HG03520 (cell line): ENCODE results near the gene SPCS3.
"Not testable (repeated sequence)": the region's sequence is repeated elsewhere in the genome, so short reads cannot be mapped to it uniquely, and the experiment has no call there.

Experiments
- ATAC-seq: cut with Tn5 transposase; IDR thresholded peaks from one replicate; pipeline ENCODE4 v1.9.1; 2021; ENCODE audit warnings: mild to moderate bottlenecking, moderate library complexity; ENCODE audit not compliant: unreplicated experiment

SPCS3 gene

DNA sequence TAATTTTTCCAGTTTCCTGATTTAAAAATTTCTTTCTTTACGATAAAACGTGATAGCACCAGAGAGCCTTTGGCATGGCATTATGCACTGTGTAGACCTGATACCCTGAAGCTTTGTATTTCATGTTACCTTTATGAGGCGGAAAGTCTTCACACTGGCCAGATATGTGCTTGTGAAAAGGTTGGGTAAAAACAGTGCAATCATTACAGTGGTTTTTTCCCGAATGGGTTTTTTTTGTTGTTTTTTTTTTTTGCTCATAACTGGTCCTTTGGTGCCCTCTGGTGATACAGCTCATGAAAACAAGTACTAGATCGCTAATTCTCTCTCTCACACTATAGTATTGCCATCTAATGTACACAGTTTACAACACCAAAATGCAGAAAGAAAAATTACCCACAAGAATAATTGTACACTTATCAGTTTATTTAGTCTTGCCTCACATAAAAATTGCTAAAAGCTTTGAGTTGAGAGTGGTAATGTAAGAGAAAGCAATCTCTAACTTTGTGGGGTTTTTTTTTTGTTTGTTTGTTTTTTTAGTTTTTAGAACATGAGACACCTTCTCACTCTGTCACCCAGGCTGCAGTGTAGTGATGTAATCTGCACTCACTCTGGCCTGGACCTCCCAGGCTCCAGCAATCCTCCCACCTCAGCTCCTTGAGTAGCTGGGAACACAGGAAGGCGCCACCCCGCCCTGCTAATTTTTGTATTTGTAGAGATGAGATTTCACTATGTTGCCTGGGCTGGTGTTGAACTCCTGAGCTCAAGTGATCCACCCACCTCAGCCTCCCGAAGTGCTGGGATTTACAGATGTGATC is 21.3 kb downstream of the SPCS3 start:
- no peak for ATAC-seq

DNA sequence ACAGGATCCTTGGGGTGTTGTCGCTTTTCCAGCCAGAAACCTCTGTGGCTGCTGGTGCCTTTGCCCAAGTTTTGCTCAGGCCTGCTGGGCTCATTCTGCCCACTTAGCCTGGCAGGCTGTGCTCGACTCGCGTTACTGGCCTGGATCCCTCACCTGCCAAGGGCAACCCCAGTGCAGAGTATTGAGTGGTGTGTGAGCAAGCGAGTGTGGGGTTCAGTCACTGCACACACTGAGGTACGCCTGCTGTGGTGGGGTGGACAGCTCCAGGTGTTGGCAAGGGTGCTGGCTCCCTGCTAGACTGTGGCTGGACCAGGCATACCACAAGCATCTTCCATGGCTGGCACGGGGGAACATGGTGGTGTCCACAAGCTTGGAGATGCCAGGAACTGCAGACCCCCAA is 22.6 kb downstream of the SPCS3 start:
- ATAC-seq: no peak

DNA sequence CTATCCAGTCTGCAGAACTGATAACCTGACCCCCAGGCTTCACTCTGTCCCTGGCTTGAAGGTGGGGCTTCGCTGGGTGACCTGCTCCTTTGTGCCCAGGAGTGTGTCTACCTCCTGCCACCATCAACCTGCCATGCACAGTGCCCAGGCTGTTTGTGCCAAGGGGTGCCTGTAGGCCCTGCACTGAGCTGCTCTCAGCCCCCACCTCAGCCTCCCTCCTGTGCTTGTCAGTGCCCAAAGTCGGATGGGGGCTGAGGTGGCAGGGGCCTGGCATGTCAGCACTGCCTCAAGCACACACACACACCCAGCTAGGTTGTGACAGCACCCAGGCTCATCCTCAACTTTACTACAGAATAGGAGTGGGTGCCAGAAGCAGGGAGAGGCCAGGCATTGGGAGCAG is 23.5 kb downstream of the SPCS3 start:
- no peak for ATAC-seq

DNA sequence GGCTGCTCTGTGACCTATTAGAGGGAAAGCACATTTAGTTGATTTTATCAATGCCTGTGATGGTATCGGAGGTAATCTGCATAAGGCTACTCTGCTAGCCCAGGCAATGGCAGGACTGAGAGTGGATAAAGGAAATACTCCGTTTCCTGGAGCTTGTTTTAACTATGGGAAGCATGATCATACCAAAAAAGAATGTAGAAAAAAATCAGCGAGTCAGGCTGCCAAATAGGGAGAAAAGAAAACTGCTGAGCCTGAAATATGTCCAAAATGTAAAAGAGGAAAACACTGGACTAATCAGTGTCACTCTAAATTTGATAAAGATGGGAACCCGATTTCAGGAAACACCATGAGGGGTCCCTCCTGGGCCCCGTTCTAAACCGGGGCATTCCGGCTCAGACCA is 25.6 kb downstream of the SPCS3 start:
- ATAC-seq: not testable (repeated sequence)

DNA sequence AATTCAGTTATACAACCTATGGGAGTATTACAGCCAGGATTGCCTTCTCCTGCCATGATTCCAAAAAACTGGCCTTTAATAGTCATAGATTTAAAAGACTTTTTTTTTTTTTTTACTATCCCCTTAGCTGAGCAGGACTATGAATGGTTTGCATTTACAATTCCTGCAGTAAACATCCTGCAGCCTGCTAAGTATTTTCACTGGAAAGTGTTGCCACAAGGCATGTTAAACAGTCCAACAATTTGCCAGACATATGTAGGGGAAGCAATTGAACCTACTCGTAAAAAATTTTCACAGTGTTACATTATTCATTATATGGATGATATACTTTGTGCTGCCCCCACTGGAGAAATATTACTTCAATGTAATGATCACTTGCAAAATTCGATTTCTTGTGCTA is 27.1 kb downstream of the SPCS3 start:
- not testable (repeated sequence) for ATAC-seq

DNA sequence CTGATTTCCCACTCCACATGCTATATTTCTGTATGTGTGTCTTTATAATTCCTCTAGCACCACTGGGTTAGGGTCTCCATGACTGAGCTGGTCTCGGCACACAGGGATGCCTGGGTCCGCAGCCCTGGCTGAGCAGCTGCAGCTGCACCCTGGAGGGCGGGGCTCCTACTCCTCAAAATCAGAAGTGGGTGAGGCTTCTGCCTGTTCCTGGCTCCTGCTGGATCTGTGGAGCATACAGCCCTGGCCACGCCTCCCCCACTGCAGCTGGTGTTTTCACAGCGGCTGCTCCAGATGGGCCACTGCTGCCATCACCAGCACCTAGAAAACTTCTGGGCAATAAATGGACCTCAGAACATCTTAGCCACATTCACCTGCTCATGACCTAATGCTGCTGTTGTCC is 30.9 kb downstream of the SPCS3 start:
- ATAC-seq: no peak

DNA sequence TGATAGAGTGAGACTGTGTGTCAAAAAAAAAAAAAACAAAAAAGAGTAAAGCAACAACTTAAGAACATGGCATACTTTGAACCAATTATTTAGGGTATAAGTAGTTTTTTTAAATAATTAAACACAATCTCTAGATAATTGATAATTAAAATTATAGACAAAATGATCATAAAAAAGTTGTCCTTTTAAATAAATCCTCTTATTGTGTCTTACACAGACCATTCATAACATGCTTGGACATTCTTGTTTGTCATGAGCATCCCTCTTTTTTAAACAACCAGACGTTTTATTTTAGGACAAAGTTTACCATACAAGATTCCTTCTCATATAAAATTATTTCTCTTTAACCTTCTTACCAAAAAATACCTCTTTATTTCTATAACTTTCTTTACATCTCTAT is 35.1 kb downstream of the SPCS3 start:
- ATAC-seq: no peak

DNA sequence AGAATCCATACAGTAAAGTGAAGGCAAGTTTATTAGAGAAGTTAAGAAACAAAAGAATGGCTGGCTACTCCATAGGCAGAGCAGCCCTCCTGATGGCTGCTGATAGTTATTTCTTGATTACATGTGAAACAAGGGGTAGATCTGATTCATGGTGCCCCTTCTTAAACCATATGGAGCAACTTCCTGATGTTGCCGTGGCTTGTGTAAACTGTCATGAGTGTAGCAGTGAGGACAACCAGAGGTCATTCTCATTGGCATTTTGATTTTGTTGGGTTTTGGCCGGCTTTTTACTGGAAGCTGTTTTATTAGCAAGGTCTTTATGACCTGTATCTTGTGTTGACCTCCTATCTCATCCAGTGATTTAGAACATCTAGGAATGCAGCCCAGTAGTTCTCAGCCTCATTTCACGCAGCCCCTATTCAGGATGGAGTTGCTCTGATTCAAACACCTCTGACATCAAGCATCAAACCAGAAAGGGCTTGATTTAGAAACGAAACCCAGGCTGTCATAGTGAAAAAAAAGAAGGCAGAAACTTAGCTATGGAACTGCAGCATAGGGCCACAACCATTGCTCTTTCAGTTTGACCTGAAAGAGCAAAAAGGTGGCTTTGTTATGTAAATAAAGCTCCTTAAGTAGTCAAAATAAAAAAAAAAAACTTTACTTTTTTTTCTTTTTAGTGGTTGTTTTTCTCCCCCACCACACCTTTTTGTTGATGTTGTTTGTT is 37.8 kb downstream of the SPCS3 start:
- ATAC-seq: peak; percentile 100

DNA sequence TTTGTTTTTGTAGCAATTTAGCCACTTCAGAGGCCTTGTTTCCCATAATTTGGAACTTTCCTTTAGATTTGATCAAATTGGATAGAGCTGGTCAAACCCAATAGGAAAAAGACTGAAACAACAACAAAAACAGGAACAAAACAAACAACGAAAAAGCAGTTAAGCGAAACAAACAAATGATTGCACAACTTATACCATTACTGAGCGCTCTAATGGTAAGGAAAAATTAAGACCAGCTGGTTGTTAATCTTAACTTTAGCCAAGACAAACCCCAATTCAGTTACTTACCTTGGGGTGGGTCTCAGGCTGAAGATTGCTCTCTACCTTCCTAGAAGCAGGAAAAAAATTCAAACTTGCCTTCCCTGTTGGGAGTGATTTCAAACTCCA is 38.3 kb downstream of the SPCS3 start:
- no peak for ATAC-seq

DNA sequence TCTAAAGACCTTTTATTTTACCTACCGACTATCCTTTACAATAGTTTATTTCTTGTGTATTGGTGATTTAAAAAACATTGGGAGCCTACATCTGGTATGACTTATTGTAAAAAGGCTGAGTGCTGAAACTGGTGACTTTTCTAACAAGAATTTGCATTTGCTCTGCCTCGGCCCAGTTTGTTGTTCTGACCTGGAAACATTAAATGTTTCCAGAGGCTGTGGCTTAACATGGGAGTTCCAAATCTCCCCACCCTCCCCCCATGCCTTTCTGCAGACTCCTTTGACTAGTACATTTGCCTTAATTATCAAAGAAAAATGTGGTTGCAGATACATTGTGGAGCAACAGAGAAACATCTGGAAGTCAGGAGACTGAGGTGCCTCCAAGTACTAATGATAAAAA is 39.8 kb downstream of the SPCS3 start:
- no peak for ATAC-seq

DNA sequence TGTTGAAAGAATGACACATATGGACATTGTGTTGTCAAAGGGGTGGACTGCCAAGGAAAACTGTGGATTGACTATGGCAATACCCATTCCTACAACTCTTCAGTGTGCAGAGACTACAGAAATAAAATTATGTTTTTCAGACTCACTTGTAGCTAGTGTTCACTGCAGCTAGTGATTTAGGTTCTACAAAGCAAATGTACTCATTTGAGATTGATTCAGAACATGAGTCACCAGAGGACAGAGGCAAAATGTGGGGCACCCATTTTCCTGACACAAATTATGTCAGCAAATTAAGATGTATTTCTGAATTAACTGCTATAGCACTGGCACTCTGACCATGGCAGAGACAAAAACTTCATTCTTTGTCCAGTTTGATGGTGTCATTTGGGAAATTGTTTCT is 40.7 kb downstream of the SPCS3 start:
- ATAC-seq: no peak

DNA sequence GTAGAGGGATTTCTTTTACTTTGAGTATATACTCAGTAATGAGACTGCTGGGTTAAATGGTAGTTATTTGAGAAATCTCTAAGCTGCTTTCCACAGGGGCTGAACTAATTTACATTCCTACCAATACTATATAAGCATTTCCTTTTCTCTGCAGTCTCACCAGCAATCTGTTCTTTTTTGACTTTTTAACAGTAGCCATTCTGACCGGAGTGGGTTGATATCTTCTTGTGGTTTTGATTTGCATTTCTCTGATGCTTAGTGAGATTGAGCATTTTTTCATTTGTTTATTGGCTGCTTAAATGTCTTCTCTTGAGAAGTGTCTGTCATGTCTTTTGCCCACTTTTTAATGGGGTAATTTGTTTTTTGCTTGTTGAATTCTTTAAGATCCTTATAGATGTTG is 43.3 kb downstream of the SPCS3 start:
- peak; percentile 75 for ATAC-seq

DNA sequence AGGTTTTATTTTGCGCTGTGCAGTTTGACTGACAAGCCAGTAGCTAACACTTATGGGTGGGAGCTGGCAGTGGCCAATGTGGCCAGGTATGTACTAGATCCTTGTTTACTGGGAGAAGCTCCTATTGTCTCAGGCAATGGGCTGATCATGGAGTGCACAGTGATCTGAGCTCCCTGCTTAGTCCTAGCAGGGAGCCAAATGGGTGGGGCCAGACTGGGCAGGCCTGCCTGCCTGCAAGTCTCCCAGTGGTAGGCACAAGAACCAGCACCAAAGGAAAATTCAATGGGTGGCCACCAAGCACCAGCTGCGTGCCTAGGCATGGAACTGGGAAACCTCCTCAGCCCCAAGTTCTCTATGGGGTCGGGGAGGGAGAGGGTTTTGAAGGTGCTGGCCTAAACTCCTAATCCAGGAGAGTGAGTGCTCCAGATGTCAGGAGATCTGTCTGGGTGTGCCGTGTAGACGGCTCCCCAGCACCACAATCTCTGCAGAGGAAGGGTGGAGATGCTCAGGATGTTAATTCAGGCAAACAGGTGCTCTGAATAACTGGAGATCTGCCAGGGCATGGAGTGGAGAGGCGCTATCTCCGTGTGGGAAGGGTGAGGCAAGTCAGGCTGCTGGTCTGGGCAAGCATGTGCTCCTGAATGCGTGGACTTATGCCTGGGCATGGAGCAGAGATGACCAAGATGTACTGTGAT is 48.2 kb downstream of the SPCS3 start:
- no peak for ATAC-seq

DNA sequence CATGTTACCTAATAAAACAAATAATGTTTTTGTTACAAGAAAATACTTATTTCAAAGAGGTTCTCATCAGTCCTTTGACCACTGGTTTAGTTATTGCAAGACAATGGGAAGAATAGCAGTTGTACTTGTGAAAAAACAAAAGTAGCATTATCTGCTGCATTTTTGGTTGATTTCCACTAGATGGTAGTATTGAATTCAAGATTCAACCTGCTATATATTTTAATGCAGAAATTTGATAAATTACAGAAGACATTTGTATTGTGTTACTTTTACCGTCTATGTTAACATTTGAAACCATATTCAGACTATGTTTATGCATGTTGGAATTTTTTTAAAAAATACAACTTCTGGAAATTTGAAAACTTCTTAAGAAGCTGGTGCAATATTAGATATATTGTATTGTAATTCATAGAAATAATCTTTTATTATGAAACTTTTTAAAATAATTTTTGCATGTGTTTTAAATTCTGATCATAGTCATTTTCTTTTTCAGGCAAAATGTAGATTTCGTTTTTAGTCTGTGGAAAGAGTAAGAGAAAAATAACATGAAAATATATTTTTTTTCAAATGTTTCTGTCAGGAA is 56.4 kb downstream of the SPCS3 start:
- ATAC-seq: no peak

DNA sequence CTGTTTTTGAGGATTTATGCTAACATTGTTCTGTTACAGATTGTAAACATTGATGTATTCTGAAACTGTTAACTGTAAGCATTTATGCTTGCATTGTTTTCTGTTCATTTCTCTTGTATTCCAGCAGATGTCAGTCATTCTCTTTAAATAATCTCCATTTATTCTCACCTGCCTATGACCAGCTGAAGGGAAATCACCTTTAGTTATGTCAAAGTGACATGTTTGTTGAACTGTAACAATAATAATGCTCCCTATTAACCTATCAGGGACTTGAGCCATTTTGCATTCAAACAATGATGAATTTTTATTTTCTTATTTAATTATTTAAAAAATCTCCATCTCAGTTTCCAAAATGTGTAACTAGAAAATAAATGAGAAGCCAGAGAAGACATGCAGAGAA is 58.0 kb downstream of the SPCS3 start:
- peak; percentile 92 for ATAC-seq

DNA sequence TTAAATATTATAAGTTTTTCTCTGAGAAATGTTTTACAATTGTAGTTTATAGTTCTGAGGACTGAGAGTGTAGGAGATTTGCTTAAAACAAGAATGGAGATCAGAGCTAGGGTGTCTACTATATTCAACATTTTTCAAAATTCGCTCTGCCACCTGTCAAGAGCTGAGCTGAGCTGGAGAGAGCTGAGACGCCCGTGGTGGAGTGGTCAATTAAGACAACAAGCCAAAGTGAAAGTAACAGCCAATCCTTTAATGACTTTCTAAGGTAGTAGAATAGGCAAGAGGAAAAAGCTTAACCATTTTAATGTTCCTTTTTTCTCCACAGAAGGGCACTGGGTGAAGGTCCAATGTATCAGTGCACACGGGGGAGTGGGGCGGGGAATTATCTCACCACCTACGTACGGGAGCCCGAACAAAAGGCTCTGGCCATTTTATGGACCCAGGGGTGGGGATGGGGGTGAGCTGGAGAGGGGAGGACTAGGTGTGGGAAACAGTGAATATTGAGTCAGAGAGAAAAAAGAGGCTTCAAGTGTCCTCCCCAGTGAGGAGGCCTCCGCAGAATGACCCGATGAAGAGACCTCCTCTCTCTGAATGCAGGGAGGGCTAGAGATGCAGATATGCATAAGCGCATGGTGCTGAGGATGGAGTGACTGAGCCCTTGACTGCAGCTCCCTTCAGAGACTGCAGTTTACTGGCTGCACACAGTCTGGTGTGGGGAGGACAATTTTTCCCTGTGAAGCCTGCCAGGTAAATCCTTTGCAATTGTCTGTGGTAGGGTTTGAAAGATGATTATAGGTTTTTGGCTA is 60.8 kb downstream of the SPCS3 start:
- ATAC-seq: no peak
